IMR-90 (cell line): ENCODE measurements around the gene GMFB.

Experiments
- CTCF ChIP-seq: conservative IDR thresholded peaks from 2 replicates; pipeline ENCODE4 v1.5.1; 2012; ENCODE audit warnings: mild to moderate bottlenecking, low read depth, low read length, improper control_type of control experiment
- MXI1 ChIP-seq: IDR thresholded peaks from 2 replicates; pipeline ENCODE4 v1.6.1; 2012; ENCODE audit warnings: low read depth, mild to moderate bottlenecking, low read length, moderate library complexity, borderline replicate concordance
- SMC3 ChIP-seq: fragments of 150-350 bp; IDR thresholded peaks from 2 replicates; pipeline ENCODE4 v1.6.1; 2016; ENCODE audit warnings: low read depth, mild to moderate bottlenecking, antibody characterized with exemption, low read length, moderate library complexity
- USF2 ChIP-seq: fragments of 150-350 bp; IDR thresholded peaks from 2 replicates; pipeline ENCODE4 v1.6.1; 2017; ENCODE audit warnings: mild to moderate bottlenecking, antibody characterized with exemption, low read length, low read depth

- TF ChIP-seq USF2 (no peak), CTCF (no peak), SMC3 (no peak), MXI1 (no peak)
Observed at GRCh38 chr14:54515670-54516069, 26.9 kb upstream of the GMFB start.
